ENCODE data around the gene UBE3C.
"Not testable (repeated sequence)": the region's sequence is repeated elsewhere in the genome, so short reads cannot be mapped to it uniquely, and the experiment has no call there.

UBE3C gene

GRCh38 chr7:157241631-157242030 is 102.9 kb downstream of the UBE3C start:
- no peak for DNase-seq

GRCh38 chr7:157244516-157245294 is 106.0 kb downstream of the UBE3C start:
- DNase-seq, result no peak

GRCh38 chr7:157246052-157246451 is 107.3 kb downstream of the UBE3C start:
- DNase-seq, result no peak

- no peak for DNase-seq
Observed at GRCh38 chr7:157248659-157249058, 109.9 kb downstream of the UBE3C start.

- DNase-seq, result no peak
Observed at GRCh38 chr7:157250605-157251228, 112.0 kb downstream of the UBE3C start.

GRCh38 chr7:157251817-157252216 is 113.1 kb downstream of the UBE3C start:
- not testable (repeated sequence) for DNase-seq

GRCh38 chr7:157253850-157254249 is 115.1 kb downstream of the UBE3C start:
- peak; percentile 85 for DNase-seq

GRCh38 chr7:157254781-157255180 is 116.1 kb downstream of the UBE3C start:
- DNase-seq, result not testable (repeated sequence)

GRCh38 chr7:157255201-157255606 is 116.5 kb downstream of the UBE3C start:
- no peak for DNase-seq

GRCh38 chr7:157263156-157263555 is 124.4 kb downstream of the UBE3C start:
- DNase-seq, result no peak

GRCh38 chr7:157265051-157265450 is 126.3 kb downstream of the UBE3C start:
- no peak for DNase-seq

- no peak for DNase-seq
Observed at GRCh38 chr7:157266272-157266671, 127.5 kb downstream of the UBE3C start.

GRCh38 chr7:157267516-157267915 is 128.8 kb downstream of the UBE3C start:
- DNase-seq, result no peak

- DNase-seq, result no peak
Observed at GRCh38 chr7:157267956-157268355, 129.2 kb downstream of the UBE3C start.

GRCh38 chr7:157268540-157268939 is 129.8 kb downstream of the UBE3C start:
- DNase-seq, result no peak

- DNase-seq, result no peak
Observed at GRCh38 chr7:157269341-157270059, 130.8 kb downstream of the UBE3C start.

- no peak for DNase-seq
Observed at GRCh38 chr7:157270060-157270444, 131.3 kb downstream of the UBE3C start.

- no peak for DNase-seq
Observed at GRCh38 chr7:157271315-157271990, 132.7 kb downstream of the UBE3C start.

- peak; percentile 54 for DNase-seq
Observed at GRCh38 chr7:157271991-157272324, 133.2 kb downstream of the UBE3C start.

- DNase-seq, result no peak
Observed at GRCh38 chr7:157272351-157273207, 133.9 kb downstream of the UBE3C start.

- peak; percentile 37 for DNase-seq
Observed at GRCh38 chr7:157273208-157274093, 134.7 kb downstream of the UBE3C start.
